Glutamatergic neuron (in vitro differentiated cells): Measurements from ENCODE around the gene SIM1. TPM values are rescaled to one million over a fixed set of nuclear protein-coding genes. Genes with fewer than 3 reads are reported as not detected.
A peak's percentile ranks its signal among the peaks of the same experiment; 100 is the strongest.

Experiments
- DNase-seq: peaks from one replicate; pipeline ENCODE4 v3.0.0; 2022
- H3K27ac Mint-ChIP-seq: one replicate; pipeline ENCODE4 v1.8.0; 2020; ENCODE audit warnings: mild to moderate bottlenecking, mixed read lengths, inconsistent platforms; ENCODE audit not compliant: unreplicated experiment
- H3K27me3 Mint-ChIP-seq: one replicate; pipeline ENCODE4 v1.8.0; 2020; ENCODE audit warnings: mild to moderate bottlenecking, moderate library complexity, mixed read lengths, inconsistent platforms; ENCODE audit not compliant: unreplicated experiment
- H3K36me3 Mint-ChIP-seq: one replicate; pipeline ENCODE4 v1.8.0; 2020; ENCODE audit warnings: mild to moderate bottlenecking, mixed read lengths, inconsistent platforms; ENCODE audit not compliant: unreplicated experiment
- H3K4me1 Mint-ChIP-seq: one replicate; pipeline ENCODE4 v1.8.0; 2020; ENCODE audit warnings: mild to moderate bottlenecking, low read depth, mixed read lengths, inconsistent platforms; ENCODE audit not compliant: unreplicated experiment
- H3K4me3 Mint-ChIP-seq: one replicate; pipeline ENCODE4 v1.8.0; 2020; ENCODE audit warnings: mild to moderate bottlenecking, mixed read lengths, inconsistent platforms; ENCODE audit not compliant: unreplicated experiment
- H3K9me3 Mint-ChIP-seq: one replicate; pipeline ENCODE4 v1.8.0; 2020; ENCODE audit warnings: mild to moderate bottlenecking, moderate library complexity, mixed read lengths, inconsistent platforms; ENCODE audit not compliant: unreplicated experiment
- total RNA-seq: library from RNA; stranded (reverse); fragmentation: NEBNext Ultra II Directional; extraction: Animal tissue kit (Norgen Biotek cat#: 25700); gene quantifications from one replicate; pipeline ENCODE4 v1.2.1, GENCODE V29; 2021; ENCODE audit not compliant: unreplicated experiment
- TF ChIP-seq, protein P1 (sequence below): fragments of 200-600 bp; sonication (generic); IDR thresholded peaks from one replicate; pipeline ENCODE4 v1.5.0; 2021; ENCODE audit not compliant: partially characterized antibody, unreplicated experiment

SIM1 gene
- total RNA-seq, 1 donor from 2014 or later: 49.8 TPM

DNA sequence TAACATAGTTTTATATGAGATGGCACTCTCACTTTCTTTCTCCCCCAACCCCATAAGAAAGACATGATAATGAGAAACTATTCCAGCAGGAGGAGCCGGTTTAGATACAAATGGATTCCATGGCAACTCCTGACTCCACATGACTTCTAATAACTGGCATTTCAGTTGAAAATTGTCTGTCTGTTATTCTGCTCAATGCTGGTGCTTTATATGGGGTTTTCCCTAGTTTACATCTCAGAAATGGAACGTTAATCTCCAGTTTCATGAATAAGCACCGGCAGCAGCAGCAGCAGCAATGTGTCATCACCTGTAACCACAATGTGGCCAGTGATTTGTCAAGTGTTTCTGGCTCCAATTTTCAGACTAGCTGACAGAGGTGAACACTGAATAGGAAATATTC, 8.0 kb upstream of the SIM1 start:
- peaks cover 9% of the 10 kb centered on the region for H3K27me3 Mint-ChIP-seq

DNA sequence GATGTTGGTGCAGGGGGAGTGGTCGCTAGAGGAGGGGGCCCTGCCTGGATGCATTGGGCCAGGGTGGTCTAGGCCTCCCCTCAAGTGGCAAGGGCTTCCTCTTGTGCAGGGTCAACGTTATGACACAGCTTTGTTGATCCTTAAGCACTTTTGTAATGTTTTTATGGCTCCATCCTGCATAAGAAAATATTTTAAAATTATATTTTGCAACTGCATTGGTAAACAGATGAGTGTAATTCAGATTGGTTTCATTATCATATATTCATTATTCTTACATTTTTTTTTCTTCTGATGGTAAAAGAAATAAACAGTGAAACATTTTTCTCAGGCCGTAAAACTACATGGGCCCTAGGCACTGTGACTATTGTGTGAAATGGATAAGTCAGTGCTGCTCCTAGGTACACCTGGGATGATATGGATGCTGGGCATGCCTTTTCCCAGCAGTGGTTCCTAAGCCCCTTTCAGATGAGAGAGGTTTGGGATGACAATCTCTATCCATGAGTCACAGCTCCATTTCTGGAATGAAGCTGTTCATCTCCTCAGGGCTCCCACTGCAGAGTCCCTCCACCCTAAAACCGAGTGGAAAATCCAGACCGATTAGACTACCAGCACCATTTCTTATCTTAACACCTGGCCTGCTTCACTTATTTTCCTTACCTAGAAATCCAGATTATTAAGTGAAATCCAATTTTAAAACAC, 5.8 kb upstream of the SIM1 start:
- Mint-ChIP-seq H3K4me1 (peaks cover 19% of the 10 kb centered on the region), H3K27ac (no peak overlapping the region), H3K4me3 (no peak overlapping the region), H3K9me3 (peaks cover 8% of the 10 kb centered on the region), H3K36me3 (no peaks in the 10 kb centered on the region), H3K27me3 (peaks cover 17% of the 10 kb centered on the region)
- DNase-seq: no peak
- TF ChIP-seq, protein P1, sequence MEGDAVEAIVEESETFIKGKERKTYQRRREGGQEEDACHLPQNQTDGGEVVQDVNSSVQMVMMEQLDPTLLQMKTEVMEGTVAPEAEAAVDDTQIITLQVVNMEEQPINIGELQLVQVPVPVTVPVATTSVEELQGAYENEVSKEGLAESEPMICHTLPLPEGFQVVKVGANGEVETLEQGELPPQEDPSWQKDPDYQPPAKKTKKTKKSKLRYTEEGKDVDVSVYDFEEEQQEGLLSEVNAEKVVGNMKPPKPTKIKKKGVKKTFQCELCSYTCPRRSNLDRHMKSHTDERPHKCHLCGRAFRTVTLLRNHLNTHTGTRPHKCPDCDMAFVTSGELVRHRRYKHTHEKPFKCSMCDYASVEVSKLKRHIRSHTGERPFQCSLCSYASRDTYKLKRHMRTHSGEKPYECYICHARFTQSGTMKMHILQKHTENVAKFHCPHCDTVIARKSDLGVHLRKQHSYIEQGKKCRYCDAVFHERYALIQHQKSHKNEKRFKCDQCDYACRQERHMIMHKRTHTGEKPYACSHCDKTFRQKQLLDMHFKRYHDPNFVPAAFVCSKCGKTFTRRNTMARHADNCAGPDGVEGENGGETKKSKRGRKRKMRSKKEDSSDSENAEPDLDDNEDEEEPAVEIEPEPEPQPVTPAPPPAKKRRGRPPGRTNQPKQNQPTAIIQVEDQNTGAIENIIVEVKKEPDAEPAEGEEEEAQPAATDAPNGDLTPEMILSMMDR: no peak

More for the DNA sequence above, 8.0 kb upstream of the SIM1 start:
- TF ChIP-seq, protein P1: no peak
- Mint-ChIP-seq H3K4me1 (peaks cover 3% of the 10 kb centered on the region), H3K36me3 (no peaks in the 10 kb centered on the region), H3K27ac (no peak overlapping the region), H3K4me3 (no peak overlapping the region), H3K9me3 (peaks cover 6% of the 10 kb centered on the region)
- no peak for DNase-seq

DNA sequence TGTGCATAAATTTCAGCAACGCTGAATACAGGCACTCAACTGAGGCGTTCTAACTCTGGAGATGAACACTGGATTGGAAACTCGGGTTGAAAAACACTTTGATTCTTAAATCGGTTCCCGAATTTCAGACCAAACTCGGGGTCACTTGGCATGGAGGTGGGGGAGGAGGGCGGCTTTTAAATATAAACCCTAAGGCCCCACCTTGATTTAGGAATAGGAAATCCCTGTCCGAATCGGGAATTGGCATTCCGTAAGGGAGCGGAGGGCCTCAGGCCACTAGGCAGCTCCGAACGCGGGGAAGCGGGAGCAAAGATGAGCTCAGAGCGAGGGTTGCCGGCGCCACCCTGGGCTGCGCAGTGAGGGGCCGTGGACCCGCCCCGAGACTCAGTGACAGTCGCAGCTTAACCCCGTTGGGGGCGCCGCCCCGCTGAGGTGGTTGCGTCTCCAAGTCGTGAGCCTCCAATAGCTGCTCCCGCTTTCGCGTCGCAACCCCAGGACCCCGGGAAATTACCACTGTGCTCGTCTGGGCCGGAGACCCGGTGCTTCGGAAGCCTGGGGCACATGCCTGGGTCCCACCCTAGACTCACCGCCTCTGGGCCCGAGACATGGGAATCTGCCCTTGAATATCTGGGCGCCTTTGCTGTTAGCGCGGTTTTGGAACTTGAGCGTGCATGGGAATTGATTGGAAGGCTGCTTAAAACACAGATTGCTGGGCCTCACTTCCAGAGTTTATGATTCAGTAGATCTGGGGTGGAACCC, 4.6 kb upstream of the SIM1 start:
- peaks cover 20% of the 10 kb centered on the region for H3K27me3 Mint-ChIP-seq
- H3K4me1 Mint-ChIP-seq: peaks cover 19% of the 10 kb centered on the region
- no peak overlapping the region for H3K27ac Mint-ChIP-seq
- TF ChIP-seq, protein P1: no peak
- H3K9me3 Mint-ChIP-seq: peaks cover 11% of the 10 kb centered on the region
- peak; percentile 42 for DNase-seq
- peak overlapping the region; percentile 64 for H3K4me3 Mint-ChIP-seq
- H3K36me3 Mint-ChIP-seq: no peaks in the 10 kb centered on the region

DNA sequence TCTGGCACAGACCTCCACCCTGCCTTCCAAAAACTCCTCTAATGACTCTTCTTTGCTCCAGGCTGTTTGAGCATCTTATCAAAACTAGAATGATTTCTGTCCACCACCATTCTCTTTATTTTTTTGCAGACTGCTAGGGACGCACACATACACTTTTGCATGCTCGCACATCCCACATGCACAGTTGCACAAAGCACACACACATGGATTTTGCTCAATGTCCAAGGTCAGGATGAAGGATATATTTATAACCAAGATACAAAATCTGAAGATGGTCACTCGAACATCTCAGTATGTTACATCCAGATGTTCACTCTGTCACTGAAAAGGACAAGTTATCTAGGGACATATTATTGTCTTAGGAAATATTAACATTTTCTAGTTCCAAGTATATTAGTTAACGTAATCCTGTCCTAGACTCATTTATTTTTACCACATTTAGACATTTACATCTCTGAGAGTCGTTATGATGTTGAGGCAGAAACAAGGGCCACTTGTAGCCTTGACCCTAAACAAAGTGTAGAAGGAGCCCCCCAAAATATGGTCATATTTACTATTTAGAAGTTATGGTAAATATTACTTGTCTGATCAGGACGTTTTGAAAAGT, 3.4 kb upstream of the SIM1 start:
- Mint-ChIP-seq H3K27me3 (peaks cover 27% of the 10 kb centered on the region), H3K4me1 (peaks cover 23% of the 10 kb centered on the region), H3K4me3 (peak overlapping the region; percentile 65), H3K36me3 (no peaks in the 10 kb centered on the region), H3K9me3 (peaks cover 20% of the 10 kb centered on the region), H3K27ac (peak overlapping the region; percentile 31)
- DNase-seq: no peak
- TF ChIP-seq, protein P1: no peak
